Left ventricle myocardium inferior (tissue), 1 donor: ENCODE data around the gene M6PR. TPM values are rescaled to one million over a fixed set of nuclear protein-coding genes. Genes with fewer than 3 reads are reported as not detected.

Experiments used
- DNase-seq: peaks from one replicate; pipeline ENCODE4 v3.0.0-alpha.2; 2020
- H3K27ac ChIP-seq: fragments of 200-600 bp; replicated peaks from 2 replicates; pipeline ENCODE4 v1.8.0; 2021
- H3K27me3 ChIP-seq: fragments of 200-600 bp; 2 replicates; pipeline ENCODE4 v1.8.0; 2021; ENCODE audit warnings: low read depth
- H3K36me3 ChIP-seq: fragments of 200-600 bp; 2 replicates; pipeline ENCODE4 v1.8.0; 2021
- H3K4me1 ChIP-seq: fragments of 200-600 bp; 2 replicates; pipeline ENCODE4 v1.8.0; 2021
- H3K4me3 ChIP-seq: fragments of 200-600 bp; 2 replicates; pipeline ENCODE4 v1.8.0; 2021; ENCODE audit warnings: mild to moderate bottlenecking, moderate library complexity
- H3K9me3 ChIP-seq: fragments of 200-600 bp; replicated peaks from 2 replicates; pipeline ENCODE4 v1.8.0; 2021
- intact Hi-C: fragments of 100-400 bp; cut with micrococcal nuclease; formaldehyde crosslinking; loops from one replicate; pipeline ENCODE4 v1.11.0; 2022
- total RNA-seq: library from RNA; stranded (reverse); fragmentation: NEBNext Ultra II Directional; extraction: Animal tissue kit (Norgen Biotek cat#: 25700); gene quantifications from one replicate; pipeline ENCODE4 v1.2.1, GENCODE V29; 2021
- TF ChIP-seq, protein P1 (sequence below): fragments of 200-600 bp; IDR thresholded peaks from 2 replicates; pipeline ENCODE4 v1.8.0; 2021; ENCODE audit warnings: antibody characterized with exemption, mild to moderate bottlenecking, borderline replicate concordance
- donor health status: DM: no; HTN: yes; CAD: no; lungs with severe emphysema.

The M6PR gene
- total RNA-seq, 1 donor from 2014 or later = 94.2 TPM

DNA sequence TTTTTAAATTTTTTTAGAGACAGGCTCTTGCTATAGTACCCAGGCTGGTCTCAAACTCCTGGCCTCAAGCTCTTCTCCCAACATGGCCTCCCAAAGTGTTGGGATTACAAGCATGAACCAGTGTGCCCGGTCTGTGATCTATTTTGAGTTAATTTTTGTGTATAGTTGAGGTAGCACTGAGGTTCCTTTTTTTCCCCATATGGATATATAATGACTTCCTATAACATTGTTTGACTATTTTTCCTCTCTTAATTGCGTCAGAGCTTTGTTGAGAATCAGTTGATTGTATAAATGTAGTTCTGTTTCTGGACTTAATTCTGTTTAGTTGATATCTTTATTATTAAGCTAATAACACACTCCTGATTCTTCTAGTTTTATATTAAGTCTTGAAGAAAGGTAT is 8.6 kb upstream of the M6PR start:
- Histone ChIP-seq H3K27me3 (no peaks in the 10 kb centered on the region), H3K9me3 (peaks cover 2% of the 10 kb centered on the region), H3K4me3 (no peak overlapping the region), H3K36me3 (peaks cover 9% of the 10 kb centered on the region), H3K27ac (no peak overlapping the region), H3K4me1 (peaks cover 9% of the 10 kb centered on the region)
- DNase-seq = no peak
- intact Hi-C loops = no loop called here
- TF ChIP-seq, protein P1, sequence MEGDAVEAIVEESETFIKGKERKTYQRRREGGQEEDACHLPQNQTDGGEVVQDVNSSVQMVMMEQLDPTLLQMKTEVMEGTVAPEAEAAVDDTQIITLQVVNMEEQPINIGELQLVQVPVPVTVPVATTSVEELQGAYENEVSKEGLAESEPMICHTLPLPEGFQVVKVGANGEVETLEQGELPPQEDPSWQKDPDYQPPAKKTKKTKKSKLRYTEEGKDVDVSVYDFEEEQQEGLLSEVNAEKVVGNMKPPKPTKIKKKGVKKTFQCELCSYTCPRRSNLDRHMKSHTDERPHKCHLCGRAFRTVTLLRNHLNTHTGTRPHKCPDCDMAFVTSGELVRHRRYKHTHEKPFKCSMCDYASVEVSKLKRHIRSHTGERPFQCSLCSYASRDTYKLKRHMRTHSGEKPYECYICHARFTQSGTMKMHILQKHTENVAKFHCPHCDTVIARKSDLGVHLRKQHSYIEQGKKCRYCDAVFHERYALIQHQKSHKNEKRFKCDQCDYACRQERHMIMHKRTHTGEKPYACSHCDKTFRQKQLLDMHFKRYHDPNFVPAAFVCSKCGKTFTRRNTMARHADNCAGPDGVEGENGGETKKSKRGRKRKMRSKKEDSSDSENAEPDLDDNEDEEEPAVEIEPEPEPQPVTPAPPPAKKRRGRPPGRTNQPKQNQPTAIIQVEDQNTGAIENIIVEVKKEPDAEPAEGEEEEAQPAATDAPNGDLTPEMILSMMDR = no peak

DNA sequence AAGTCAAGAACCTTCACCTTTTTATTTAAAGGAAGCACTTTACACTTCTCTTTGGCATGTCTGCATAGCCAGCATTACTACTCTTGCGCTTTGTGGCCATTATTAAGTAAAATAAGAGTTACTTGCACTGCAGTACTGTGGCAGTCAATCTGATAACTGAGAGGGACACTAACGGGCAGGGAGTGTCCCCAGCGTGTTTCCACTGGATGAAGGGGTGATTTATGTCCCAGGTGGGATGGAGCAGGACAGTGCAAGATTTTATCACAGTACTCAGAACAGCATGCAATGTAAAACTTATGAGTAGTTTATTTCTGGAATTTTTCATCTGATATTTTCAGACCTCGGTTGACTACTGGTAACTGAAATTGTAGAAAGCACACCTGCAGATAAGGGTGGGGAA is 8.1 kb upstream of the M6PR start:
- DNase-seq = no peak
- Histone ChIP-seq H3K4me1 (peaks cover 9% of the 10 kb centered on the region), H3K9me3 (peaks cover 7% of the 10 kb centered on the region), H3K27ac (no peak overlapping the region), H3K4me3 (no peak overlapping the region), H3K36me3 (peaks cover 9% of the 10 kb centered on the region), H3K27me3 (no peaks in the 10 kb centered on the region)
- TF ChIP-seq, protein P1 = no peak
- intact Hi-C loops = no loop called here

DNA sequence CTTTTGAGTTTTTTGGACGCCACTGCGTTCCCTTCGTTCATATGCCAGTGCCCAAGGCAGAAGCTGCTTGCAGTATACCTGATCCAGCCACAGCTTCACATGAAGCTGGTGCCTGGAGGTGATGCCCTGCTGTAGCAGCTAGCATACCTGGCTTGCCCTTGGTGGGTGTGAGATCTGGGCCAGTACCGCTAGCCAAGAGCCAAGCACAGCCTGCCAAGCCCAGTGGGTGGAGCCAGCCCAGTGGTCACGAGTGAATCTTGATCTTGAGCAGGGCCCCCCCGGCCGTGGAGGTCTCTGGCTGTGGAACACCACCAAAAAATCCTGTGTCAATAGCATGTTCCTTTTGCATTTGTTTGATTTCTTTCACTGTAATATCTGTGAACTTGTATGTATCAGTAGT is 7.3 kb upstream of the M6PR start:
- peak; percentile 18 for DNase-seq
- Histone ChIP-seq H3K9me3 (peaks cover 7% of the 10 kb centered on the region), H3K4me1 (peaks cover 11% of the 10 kb centered on the region), H3K27ac (no peak overlapping the region), H3K36me3 (peaks cover 9% of the 10 kb centered on the region), H3K4me3 (no peak overlapping the region), H3K27me3 (no peaks in the 10 kb centered on the region)
- TF ChIP-seq, protein P1 = no peak
- intact Hi-C loops = no loop called here

DNA sequence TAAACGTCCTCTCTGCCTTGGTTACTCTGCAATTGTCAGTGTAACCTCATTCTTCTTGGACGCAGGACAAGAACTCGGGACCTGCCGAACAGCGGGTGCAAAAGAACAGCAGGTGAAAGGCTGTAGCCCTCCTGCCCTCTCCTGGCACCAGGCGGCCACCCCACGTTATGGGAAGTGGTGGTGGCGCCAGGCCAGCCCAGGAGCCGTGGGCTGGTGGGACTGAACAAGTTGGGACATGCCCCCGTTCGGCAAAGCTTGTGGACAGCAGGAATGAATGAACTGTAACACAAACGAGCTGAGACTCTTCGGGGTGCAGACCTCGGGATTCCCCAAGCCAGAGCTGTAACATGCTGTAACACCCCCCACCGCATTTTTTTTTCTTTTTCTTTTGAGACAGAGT is 6.6 kb upstream of the M6PR start:
- Histone ChIP-seq H3K36me3 (peaks cover 9% of the 10 kb centered on the region), H3K27ac (no peak overlapping the region), H3K4me3 (no peak overlapping the region), H3K4me1 (peaks cover 18% of the 10 kb centered on the region), H3K9me3 (peaks cover 7% of the 10 kb centered on the region), H3K27me3 (no peaks in the 10 kb centered on the region)
- intact Hi-C loops = no loop called here
- TF ChIP-seq, protein P1 = no peak
- no peak for DNase-seq

DNA sequence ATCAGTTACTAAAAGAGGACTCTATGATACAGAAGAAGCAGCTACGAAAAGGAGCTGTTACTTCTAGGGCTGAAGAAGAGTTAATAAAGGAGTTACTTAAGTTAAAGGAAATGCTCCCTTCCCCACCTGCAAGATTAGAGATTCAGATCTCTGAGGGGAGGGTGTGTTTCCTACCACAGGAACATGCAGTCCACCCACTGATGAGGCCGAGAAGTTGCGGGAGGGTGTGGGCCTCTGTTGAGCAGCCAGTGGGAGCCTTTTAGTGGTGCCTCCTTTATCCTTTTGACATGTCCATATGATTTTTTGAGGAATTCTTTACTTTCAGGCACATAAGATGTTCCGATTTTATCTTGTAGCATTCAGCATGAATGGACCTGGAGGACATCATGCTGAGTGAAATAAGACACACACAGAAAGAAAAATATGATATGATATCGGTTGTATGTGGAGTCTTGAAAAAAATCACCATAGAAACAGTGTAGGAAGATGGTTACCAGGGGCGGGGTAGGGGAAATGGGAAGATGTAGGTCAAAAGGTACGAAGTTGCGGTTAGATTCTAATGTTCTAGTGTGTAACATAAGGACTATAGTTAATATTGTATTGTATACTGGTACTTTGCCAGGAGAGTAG is 4.4 kb upstream of the M6PR start:
- intact Hi-C loops = loop anchor here (5.0 kb wide), 1 partner anchor 88 kb away; no protein-coding TSS in a partner anchor
- TF ChIP-seq, protein P1 = no peak
- H3K36me3 ChIP-seq = peaks cover 9% of the 10 kb centered on the region
- no peak for DNase-seq
- no peak overlapping the region for H3K4me3 ChIP-seq
- peaks cover 7% of the 10 kb centered on the region for H3K9me3 ChIP-seq
- no peak overlapping the region for H3K27ac ChIP-seq
- H3K27me3 ChIP-seq = no peaks in the 10 kb centered on the region
- H3K4me1 ChIP-seq = peaks cover 25% of the 10 kb centered on the region
